PC-3 (cell line): ENCODE measurements around the gene GGA1. TPM values are rescaled to one million over a fixed set of nuclear protein-coding genes. Genes with fewer than 3 reads are reported as not detected.
A peak's percentile ranks its signal among the peaks of the same experiment; 100 is the strongest.
"Not testable (repeated sequence)": the region's sequence is repeated elsewhere in the genome, so short reads cannot be mapped to it uniquely, and the experiment has no call there.

ENCODE experiments used
- ATAC-seq: fragments of 200-7000 bp; cut with Tn5 transposase; 2 replicates; pipeline ENCODE4 v1.9.1; 2020; ENCODE audit warnings: mild to moderate bottlenecking, moderate library complexity
- BruUV-seq: library from RNA; stranded (reverse); fragments of 400-500 nt; replicated peaks from 2 replicates; lab custom pipeline; 2021; lab: Mats Ljungman, UMichigan
- CTCF ChIA-PET: fragments of 300-600 bp; sonication (Branson Sonifier 250); formaldehyde crosslinking; loops from one replicate; lab custom pipeline; 2022; ENCODE audit warnings: antibody characterized with exemption; lab: Charles Lee
- POLR2A ChIA-PET: fragments of 300-600 bp; sonication (Branson Sonifier 250); formaldehyde crosslinking; loops from one replicate; lab custom pipeline; 2022; ENCODE audit warnings: antibody characterized with exemption; ENCODE audit not compliant: unreplicated experiment; lab: Charles Lee
- DNase-seq: peaks from one replicate; pipeline ENCODE4 v3.0.0-alpha.2; 2015
- H2AFZ ChIP-seq: fragments of 300-600 bp; sonication (generic); 2 replicates; pipeline ENCODE4 v1.6.0; 2016; ENCODE audit warnings: antibody characterized with exemption, low read length
- H3F3A ChIP-seq: fragments of 300-600 bp; sonication (generic); one replicate; pipeline ENCODE4 v1.6.0; 2017; ENCODE audit warnings: antibody characterized with exemption, low read length, control low read depth, mild to moderate bottlenecking; ENCODE audit not compliant: unreplicated experiment
- H3K27ac ChIP-seq: fragments of 300-600 bp; sonication (generic); 2 replicates; pipeline ENCODE4 v1.5.1; 2016; ENCODE audit warnings: mild to moderate bottlenecking, low read length
- H3K27me3 ChIP-seq: fragments of 300-600 bp; sonication (generic); 2 replicates; pipeline ENCODE4 v1.6.1; 2016; ENCODE audit warnings: low read length, mixed read lengths
- H3K36me3 ChIP-seq: fragments of 300-600 bp; sonication (generic); 2 replicates; pipeline ENCODE4 v1.6.1; 2016; ENCODE audit warnings: low read depth, mixed run types, low read length, mixed read lengths
- H3K4me1 ChIP-seq: fragments of 300-600 bp; sonication (generic); 2 replicates; pipeline ENCODE4 v1.5.1; 2016; ENCODE audit warnings: low read length; ENCODE audit not compliant: insufficient read depth
- H3K4me2 ChIP-seq: fragments of 300-600 bp; sonication (generic); 2 replicates; pipeline ENCODE4 v1.6.0; 2016; ENCODE audit warnings: low read length
- H3K4me3 ChIP-seq: fragments of 300-600 bp; sonication (generic); 2 replicates; pipeline ENCODE4 v1.5.1; 2016; ENCODE audit warnings: mild to moderate bottlenecking, low read length, mixed read lengths
- H3K79me2 ChIP-seq: fragments of 300-600 bp; sonication (generic); 2 replicates; pipeline ENCODE4 v1.6.1; 2017; ENCODE audit warnings: low read length, mixed read lengths
- H3K9ac ChIP-seq: fragments of 300-600 bp; sonication (generic); 2 replicates; pipeline ENCODE4 v1.6.0; 2016; ENCODE audit warnings: mild to moderate bottlenecking, low read length
- H3K9me2 ChIP-seq: fragments of 300-600 bp; sonication (generic); replicated peaks from 2 replicates; pipeline ENCODE4 v1.6.1; 2016; ENCODE audit warnings: mixed run types, low read length, mixed read lengths
- H3K9me3 ChIP-seq: fragments of 300-600 bp; sonication (generic); 2 replicates; pipeline ENCODE4 v1.6.1; 2016; ENCODE audit warnings: low read length, mixed read lengths
- H4K20me1 ChIP-seq: fragments of 300-600 bp; sonication (generic); 2 replicates; pipeline ENCODE4 v1.6.1; 2016; ENCODE audit warnings: low read length, mixed read lengths
- EZH2 ChIP-seq: fragments of 300-600 bp; sonication (generic); IDR thresholded peaks from one replicate; pipeline ENCODE4 v1.6.1; 2017; ENCODE audit warnings: antibody characterized with exemption, mild to moderate bottlenecking, low read length; ENCODE audit not compliant: unreplicated experiment
- EZH2phosphoT487 ChIP-seq: fragments of 300-600 bp; sonication (generic); IDR thresholded peaks from 2 replicates; pipeline ENCODE4 v1.6.1; 2018; ENCODE audit warnings: mild to moderate bottlenecking, antibody characterized with exemption, low read length, borderline replicate concordance
- intact Hi-C: fragments of 100-400 bp; cut with micrococcal nuclease; formaldehyde crosslinking; loops from 2 replicates; pipeline ENCODE4 v1.9.0; 2023
- total RNA-seq: library from RNA; depleted of rRNA; stranded (reverse); fragments of >200 nt; gene quantifications from 2 replicates; pipeline ENCODE4 v1.2.3, GENCODE V29; 2014
- TF ChIP-seq, protein P1 (sequence below): fragments of 300-600 bp; sonication (generic); conservative IDR thresholded peaks from 2 replicates; pipeline ENCODE4 v1.5.1; 2017; ENCODE audit warnings: antibody characterized with exemption, low read depth, mild to moderate bottlenecking, low read length

Gene GGA1
- total RNA-seq, 1 experiment from 2014 or later: 49.1 TPM

DNA sequence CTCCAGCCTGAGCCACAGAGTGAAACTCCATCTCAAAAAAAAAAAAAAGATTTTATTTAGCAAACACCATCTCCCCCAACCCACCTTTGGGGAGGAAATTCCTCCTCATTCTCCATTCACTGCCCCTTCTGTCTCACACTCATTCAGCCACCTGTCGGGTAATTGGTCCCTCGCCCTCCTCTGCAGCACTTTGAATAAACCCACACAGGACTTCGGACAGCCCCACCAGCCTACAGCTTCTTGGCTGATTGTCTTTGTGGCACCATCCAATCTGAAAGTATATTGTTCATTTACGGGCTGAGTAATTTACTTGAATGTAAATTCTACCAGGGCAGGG is 7.5 kb upstream of the GGA1 start:
- intact Hi-C loops: no loop called here
- Histone ChIP-seq H3K79me2 (no peaks in the 10 kb centered on the region), H3K9ac (no peak overlapping the region), H3K4me1 (peaks cover 17% of the 10 kb centered on the region), H4K20me1 (no peaks in the 10 kb centered on the region), H3K4me2 (peak overlapping the region; percentile 60), H3K27ac (no peak overlapping the region), H2AFZ (no peak overlapping the region), H3K36me3 (no peaks in the 10 kb centered on the region), H3K4me3 (no peak overlapping the region), H3K27me3 (no peaks in the 10 kb centered on the region), H3K9me3 (no peaks in the 10 kb centered on the region), H3F3A (no peaks in the 10 kb centered on the region), H3K9me2 (no peaks in the 10 kb centered on the region)
- ATAC-seq (no peak), DNase-seq (no peak)
- TF ChIP-seq EZH2phosphoT487: no peak
- BruUV-seq: no TSS peak
- POLR2A ChIA-PET: no interaction called here
- CTCF ChIA-PET: no interaction called here

DNA sequence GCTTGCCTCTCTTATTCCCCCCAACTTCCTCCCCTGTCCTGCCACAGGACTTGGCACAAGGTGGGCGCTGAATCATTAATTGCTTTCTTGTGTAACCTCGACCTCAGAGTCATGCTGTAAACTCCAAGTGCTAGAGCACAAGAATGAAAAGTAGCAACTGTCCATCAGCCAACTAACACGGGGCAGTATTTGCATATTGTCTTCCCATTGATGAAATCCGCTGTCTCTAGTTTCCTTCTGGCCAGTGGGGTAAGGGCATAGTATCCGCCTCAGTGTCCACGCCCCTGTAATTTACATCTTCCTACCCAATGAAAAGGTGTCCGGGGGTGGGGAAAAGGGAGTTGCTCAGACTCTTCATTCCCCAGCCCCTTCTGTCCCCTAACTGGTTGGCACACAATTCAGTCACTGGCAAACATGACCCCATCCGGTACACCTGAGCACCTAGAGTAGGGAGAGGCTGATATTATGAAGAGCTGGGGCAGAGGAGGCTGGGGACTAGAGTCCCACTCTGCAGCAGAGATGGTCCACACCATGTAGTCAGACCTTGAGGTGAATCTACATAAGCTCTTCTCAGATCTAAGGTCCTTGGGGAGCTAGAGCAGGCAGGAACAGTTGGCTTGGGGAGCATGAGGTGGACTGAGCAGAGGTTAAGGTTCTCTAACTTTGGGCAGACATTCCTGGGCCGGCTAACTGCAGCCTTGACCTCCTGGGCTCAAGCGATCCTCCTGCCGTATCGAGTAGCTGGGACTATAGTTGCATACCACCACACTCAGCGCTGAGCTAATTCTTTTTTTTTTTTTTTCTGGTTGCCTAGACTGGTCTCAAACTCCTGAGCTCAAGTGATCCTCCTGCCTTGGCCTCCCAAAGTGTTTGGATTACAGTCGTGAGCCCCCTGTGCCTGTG is 6.8 kb upstream of the GGA1 start:
- Histone ChIP-seq H3K9me2 (no peaks in the 10 kb centered on the region), H3K36me3 (no peaks in the 10 kb centered on the region), H3K4me1 (peaks cover 17% of the 10 kb centered on the region), H3K4me2 (peak overlapping the region; percentile 60), H3K79me2 (no peaks in the 10 kb centered on the region), H3K27me3 (no peaks in the 10 kb centered on the region), H4K20me1 (no peaks in the 10 kb centered on the region), H3F3A (no peaks in the 10 kb centered on the region), H2AFZ (no peak overlapping the region), H3K4me3 (no peak overlapping the region), H3K27ac (no peak overlapping the region), H3K9ac (no peak overlapping the region), H3K9me3 (no peaks in the 10 kb centered on the region)
- TF ChIP-seq EZH2: no peak
- TF ChIP-seq EZH2phosphoT487: no peak
- TF ChIP-seq, protein P1, sequence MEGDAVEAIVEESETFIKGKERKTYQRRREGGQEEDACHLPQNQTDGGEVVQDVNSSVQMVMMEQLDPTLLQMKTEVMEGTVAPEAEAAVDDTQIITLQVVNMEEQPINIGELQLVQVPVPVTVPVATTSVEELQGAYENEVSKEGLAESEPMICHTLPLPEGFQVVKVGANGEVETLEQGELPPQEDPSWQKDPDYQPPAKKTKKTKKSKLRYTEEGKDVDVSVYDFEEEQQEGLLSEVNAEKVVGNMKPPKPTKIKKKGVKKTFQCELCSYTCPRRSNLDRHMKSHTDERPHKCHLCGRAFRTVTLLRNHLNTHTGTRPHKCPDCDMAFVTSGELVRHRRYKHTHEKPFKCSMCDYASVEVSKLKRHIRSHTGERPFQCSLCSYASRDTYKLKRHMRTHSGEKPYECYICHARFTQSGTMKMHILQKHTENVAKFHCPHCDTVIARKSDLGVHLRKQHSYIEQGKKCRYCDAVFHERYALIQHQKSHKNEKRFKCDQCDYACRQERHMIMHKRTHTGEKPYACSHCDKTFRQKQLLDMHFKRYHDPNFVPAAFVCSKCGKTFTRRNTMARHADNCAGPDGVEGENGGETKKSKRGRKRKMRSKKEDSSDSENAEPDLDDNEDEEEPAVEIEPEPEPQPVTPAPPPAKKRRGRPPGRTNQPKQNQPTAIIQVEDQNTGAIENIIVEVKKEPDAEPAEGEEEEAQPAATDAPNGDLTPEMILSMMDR: no peak
- ChIA-PET POLR2A (no interaction called here), CTCF (interaction anchor here (0.6 kb wide), 1 partner anchor 373 kb away, joined by 4 read pairs; no protein-coding TSS in a partner anchor)
- ATAC-seq (peak; percentile 43), DNase-seq (peak; percentile 62)
- intact Hi-C loops: no loop called here
- no TSS peak for BruUV-seq

DNA sequence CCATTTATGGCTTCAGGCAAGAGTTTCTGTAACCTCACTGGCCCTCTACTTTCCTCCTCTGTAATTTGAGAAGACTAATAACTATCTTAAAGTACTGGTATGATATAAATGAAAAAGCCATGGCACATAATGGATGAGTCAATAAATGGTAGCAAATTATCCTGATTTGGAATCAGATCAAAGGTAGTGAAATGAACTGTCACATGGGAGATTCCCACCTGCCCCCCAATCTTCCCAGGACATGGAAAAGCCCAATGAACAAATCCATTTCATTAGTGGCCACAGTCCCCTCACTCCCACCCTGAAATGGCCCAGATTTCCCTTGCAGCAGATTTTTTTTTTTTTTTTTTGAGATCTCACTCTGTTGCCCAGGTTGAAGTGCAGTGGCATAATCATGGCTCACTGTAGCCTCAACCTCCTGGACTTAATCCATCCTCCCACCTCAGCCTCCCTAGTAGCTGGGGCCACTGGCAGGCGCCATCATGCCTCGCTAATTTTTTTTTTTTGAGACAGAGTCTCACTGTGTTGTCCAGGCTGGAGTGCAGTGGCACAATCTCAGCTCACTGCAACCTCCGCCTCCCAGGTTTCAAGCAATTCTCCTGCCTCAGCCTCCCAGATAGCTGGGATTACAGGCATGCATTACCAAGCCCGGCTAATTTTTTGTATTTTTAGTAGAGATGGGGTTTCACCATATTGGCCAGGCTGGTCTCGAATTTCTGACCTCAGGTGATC is 5.9 kb upstream of the GGA1 start:
- intact Hi-C loops, H3F3A ChIP-seq, H3K4me3 ChIP-seq, H3K4me2 ChIP-seq, H2AFZ ChIP-seq, H3K79me2 ChIP-seq, H4K20me1 ChIP-seq, H3K27me3 ChIP-seq, H3K27ac ChIP-seq, BruUV-seq, H3K9me3 ChIP-seq, H3K9me2 ChIP-seq, H3K36me3 ChIP-seq, H3K9ac ChIP-seq, CTCF ChIA-PET, POLR2A ChIA-PET: not testable (repeated sequence)
- peaks cover 17% of the 10 kb centered on the region for H3K4me1 ChIP-seq
- peak; percentile 31 for DNase-seq
- peak; percentile 23; the same call in 1 of the 2 replicates for ATAC-seq
